Muscle layer of colon (tissue), 2 donors: ENCODE data around the gene PIK3R2.
"Not testable (repeated sequence)": the region's sequence is repeated elsewhere in the genome, so short reads cannot be mapped to it uniquely, and the experiment has no call there.

Experiments
- H3K27ac ChIP-seq: one replicate; pipeline ENCODE4 v1.7.0; 2013; ENCODE audit warnings: low read depth, mild to moderate bottlenecking, low read length, moderate library complexity
- H3K27me3 ChIP-seq, 2 donors: one replicate each; pipeline ENCODE4 v1.7.0; 2013; ENCODE audit warnings: low read length in 2 of 2, mild to moderate bottlenecking in 2 of 2; ENCODE audit not compliant: insufficient read depth in 2 of 2, control insufficient read depth in 1 of 2
- H3K36me3 ChIP-seq: one replicate; pipeline ENCODE4 v1.7.0; 2013; ENCODE audit warnings: mild to moderate bottlenecking, low read length; ENCODE audit not compliant: insufficient read depth
- H3K4me1 ChIP-seq: one replicate; pipeline ENCODE4 v1.7.0; 2013; ENCODE audit warnings: mild to moderate bottlenecking, low read length; ENCODE audit not compliant: insufficient read depth
- H3K4me3 ChIP-seq, 2 donors: one replicate each; pipeline ENCODE4 v1.7.0; 2013; ENCODE audit warnings: low read length in 2 of 2, low read depth in 1 of 2, mild to moderate bottlenecking in 1 of 2, moderate library complexity in 1 of 2
- H3K9ac ChIP-seq: one replicate; pipeline ENCODE4 v1.7.0; 2013; ENCODE audit warnings: low read length
- H3K9me3 ChIP-seq: one replicate; pipeline ENCODE4 v1.7.0; 2013; ENCODE audit warnings: mild to moderate bottlenecking, low read length
- donor health status: abdominal sarcoma.
- donor health status: Adenocarcinoma of cecum.

PIK3R2 gene

GRCh38 chr19:18152817-18153555 lies at the start of gene PIK3R2:
TSS of gene PIK3R2 (plus strand) at chr19:18153163. CDS start at chr19:18155880, 2,717 bp downstream.
- H3K4me3 ChIP-seq = peak within 1 kb of the TSS; percentile 74 to 96
- H3K9ac ChIP-seq = peak within 1 kb of the TSS; percentile 93
- H3K27me3 ChIP-seq = no peaks in the 10 kb centered on the region
- peaks cover 34% of the 10 kb centered on the region for H3K4me1 ChIP-seq
- peak within 1 kb of the TSS; percentile 96 for H3K27ac ChIP-seq
- H3K36me3 ChIP-seq = peaks cover 5% of the 10 kb centered on the region
- no peaks in the 10 kb centered on the region for H3K9me3 ChIP-seq

GRCh38 chr19:18104793-18105131 lies 48.2 kb upstream of the PIK3R2 start:
- Histone ChIP-seq H3K4me3 (peak overlapping the region in 1 of 2 donors; percentile 50), H3K36me3 (no peaks in the 10 kb centered on the region), H3K9me3 (no peaks in the 10 kb centered on the region), H3K4me1 (peaks cover 9% of the 10 kb centered on the region), H3K9ac (no peak overlapping the region), H3K27me3 (peaks cover 1 to 25% of the 10 kb centered on the region in 2 donors), H3K27ac (no peak overlapping the region)

- not testable (repeated sequence) for H3K9me3 ChIP-seq, H3K4me1 ChIP-seq, H3K36me3 ChIP-seq, H3K27ac ChIP-seq, H3K4me3 ChIP-seq, H3K9ac ChIP-seq
- peaks cover 0 to 27% of the 10 kb centered on the region in 2 donors for H3K27me3 ChIP-seq
Observed at GRCh38 chr19:18105259-18105658, 47.7 kb upstream of the PIK3R2 start.

- Histone ChIP-seq H3K27me3 (peaks cover 0 to 18% of the 10 kb centered on the region in 2 donors), H3K27ac (no peak overlapping the region), H3K4me3 (no peak overlapping the region)
Observed at GRCh38 chr19:18107235-18107634, 45.7 kb upstream of the PIK3R2 start.

GRCh38 chr19:18108897-18109296 lies 44.1 kb upstream of the PIK3R2 start:
- H3K4me1 ChIP-seq = peaks cover 16% of the 10 kb centered on the region
- no peaks in the 10 kb centered on the region for H3K9me3 ChIP-seq
- no peak overlapping the region for H3K9ac ChIP-seq
- H3K27me3 ChIP-seq = peaks cover 0 to 18% of the 10 kb centered on the region in 2 donors
- no peak overlapping the region for H3K4me3 ChIP-seq
- H3K27ac ChIP-seq = no peak overlapping the region
- H3K36me3 ChIP-seq = no peaks in the 10 kb centered on the region

More at GRCh38 chr19:18107235-18107634, 45.7 kb upstream of the PIK3R2 start:
- no peaks in the 10 kb centered on the region for H3K36me3 ChIP-seq
- no peaks in the 10 kb centered on the region for H3K9me3 ChIP-seq
- H3K4me1 ChIP-seq = peaks cover 16% of the 10 kb centered on the region
- H3K9ac ChIP-seq = no peak overlapping the region

GRCh38 chr19:18109341-18109732 lies 43.6 kb upstream of the PIK3R2 start:
- peak overlapping the region; percentile 65 to 91 for H3K4me3 ChIP-seq
- no peak overlapping the region for H3K9ac ChIP-seq
- no peak overlapping the region for H3K27ac ChIP-seq
- H3K27me3 ChIP-seq = peaks cover 0 to 18% of the 10 kb centered on the region in 2 donors
- H3K36me3 ChIP-seq = no peaks in the 10 kb centered on the region
- H3K9me3 ChIP-seq = no peaks in the 10 kb centered on the region
- H3K4me1 ChIP-seq = peaks cover 13% of the 10 kb centered on the region

GRCh38 chr19:18109733-18110608 lies 43.0 kb upstream of the PIK3R2 start:
- H3K4me3 ChIP-seq = peak overlapping the region; percentile 65 to 91
- peaks cover 0 to 18% of the 10 kb centered on the region in 2 donors for H3K27me3 ChIP-seq
- peaks cover 7% of the 10 kb centered on the region for H3K4me1 ChIP-seq
- H3K36me3 ChIP-seq = no peaks in the 10 kb centered on the region
- no peak overlapping the region for H3K27ac ChIP-seq
- H3K9ac ChIP-seq = no peak overlapping the region
- H3K9me3 ChIP-seq = no peaks in the 10 kb centered on the region

GRCh38 chr19:18110609-18111232 lies 42.2 kb upstream of the PIK3R2 start:
- Histone ChIP-seq H3K27ac (no peak overlapping the region), H3K9ac (no peak overlapping the region), H3K4me3 (peak overlapping the region; percentile 65 to 91), H3K36me3 (no peaks in the 10 kb centered on the region), H3K27me3 (peaks cover 0 to 18% of the 10 kb centered on the region in 2 donors), H3K9me3 (no peaks in the 10 kb centered on the region), H3K4me1 (peaks cover 7% of the 10 kb centered on the region)

- no peaks in the 10 kb centered on the region for H3K36me3 ChIP-seq
- no peak overlapping the region for H3K9ac ChIP-seq
- no peak overlapping the region for H3K4me3 ChIP-seq
- H3K27ac ChIP-seq = no peak overlapping the region
- H3K27me3 ChIP-seq = peaks cover 0 to 10% of the 10 kb centered on the region in 2 donors
- peaks cover 16% of the 10 kb centered on the region for H3K4me1 ChIP-seq
- no peaks in the 10 kb centered on the region for H3K9me3 ChIP-seq
Observed at GRCh38 chr19:18112989-18113478, 39.9 kb upstream of the PIK3R2 start.

GRCh38 chr19:18113827-18114226 lies 39.1 kb upstream of the PIK3R2 start:
- Histone ChIP-seq H3K4me3 (no peak overlapping the region), H3K36me3 (no peaks in the 10 kb centered on the region), H3K27ac (no peak overlapping the region), H3K4me1 (peaks cover 23% of the 10 kb centered on the region), H3K9ac (no peak overlapping the region), H3K27me3 (peaks cover 0 to 10% of the 10 kb centered on the region in 2 donors), H3K9me3 (no peaks in the 10 kb centered on the region)

- no peaks in the 10 kb centered on the region for H3K9me3 ChIP-seq
- no peaks in the 10 kb centered on the region for H3K36me3 ChIP-seq
- peaks cover 0 to 10% of the 10 kb centered on the region in 2 donors for H3K27me3 ChIP-seq
- H3K4me1 ChIP-seq = peaks cover 27% of the 10 kb centered on the region
- H3K9ac ChIP-seq = no peak overlapping the region
- H3K4me3 ChIP-seq = no peak overlapping the region
- H3K27ac ChIP-seq = no peak overlapping the region
Observed at GRCh38 chr19:18114483-18114882, 38.5 kb upstream of the PIK3R2 start.
